Stimulated activated CD4-positive, alpha-beta T cell treated with anti-CD3 and anti-CD28 coated beads, Interleukin-15, amount 100 ng/mL, for 48 hours (primary cell): ENCODE measurements around the gene DISP2.

Experiments
- DNase-seq, 2 donors: peaks; one replicate each; pipeline ENCODE4 v3.0.0-alpha.2; 2020; ENCODE audit warnings: low read depth in 2 of 2

Gene DISP2

GRCh38 chr15:40363611-40364010 lies 5.6 kb downstream of the DISP2 start:
- no peak for DNase-seq

- DNase-seq = no peak
Measured at GRCh38 chr15:40364251-40364650, 6.2 kb downstream of the DISP2 start.

- DNase-seq = no peak
Measured at GRCh38 chr15:40365016-40365415, 7.0 kb downstream of the DISP2 start.

DNA sequence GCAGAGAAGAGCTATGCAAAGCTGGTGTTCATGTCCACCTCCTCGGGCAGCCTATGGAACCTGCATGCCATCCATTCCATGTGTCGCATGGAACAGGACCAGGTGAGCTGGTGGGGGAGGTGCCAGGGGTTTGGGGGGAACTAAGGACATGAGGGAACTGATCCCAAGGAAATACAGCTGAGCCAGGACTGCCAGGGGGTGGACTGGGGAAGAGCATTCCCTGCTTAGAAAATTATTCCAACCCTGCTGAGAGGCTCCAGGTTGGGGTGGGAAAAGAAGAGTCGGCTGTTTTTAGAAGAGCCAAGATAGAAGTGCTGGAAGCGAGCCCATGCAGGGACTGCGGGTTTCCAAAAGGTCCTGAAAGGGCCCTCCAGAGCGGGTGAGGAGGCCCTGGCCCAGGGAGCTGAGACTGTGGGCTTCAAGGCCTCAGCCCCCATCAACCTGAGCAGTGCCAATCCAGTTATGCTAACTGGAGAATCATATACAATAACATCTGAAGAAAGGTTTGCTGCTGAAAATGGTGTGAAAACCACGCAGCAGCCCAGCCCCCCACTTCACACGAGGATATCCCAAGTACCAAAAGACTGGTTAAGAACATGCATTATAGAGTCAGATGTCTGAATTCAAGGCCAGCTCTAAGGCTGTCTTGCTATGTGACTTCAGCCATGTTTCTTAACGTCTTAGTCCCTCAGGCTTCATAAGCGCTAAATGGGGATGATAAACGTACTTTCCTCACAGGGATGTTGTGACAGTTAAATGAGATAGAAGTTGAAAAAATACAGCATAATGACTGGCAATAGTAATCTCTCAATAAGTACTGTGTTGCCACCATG lies 7.8 kb downstream of the DISP2 start:
- no peak for DNase-seq

GRCh38 chr15:40366457-40367370 lies 8.7 kb downstream of the DISP2 start:
- DNase-seq = no peak

DNA sequence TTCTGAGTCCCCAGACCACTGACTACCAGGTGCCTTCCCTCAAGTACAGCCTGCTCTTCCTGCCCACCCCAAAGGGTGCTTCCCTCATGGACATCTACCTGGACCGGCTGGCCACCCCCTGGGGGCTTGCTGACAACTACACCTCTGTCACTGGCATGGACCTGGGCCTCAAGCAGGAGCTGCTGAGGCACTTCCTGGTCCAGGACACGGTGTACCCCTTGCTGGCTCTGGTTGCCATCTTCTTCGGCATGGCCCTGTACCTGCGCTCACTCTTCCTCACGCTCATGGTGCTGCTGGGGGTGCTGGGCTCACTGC lies 9.3 kb downstream of the DISP2 start:
- no peak for DNase-seq

DNA sequence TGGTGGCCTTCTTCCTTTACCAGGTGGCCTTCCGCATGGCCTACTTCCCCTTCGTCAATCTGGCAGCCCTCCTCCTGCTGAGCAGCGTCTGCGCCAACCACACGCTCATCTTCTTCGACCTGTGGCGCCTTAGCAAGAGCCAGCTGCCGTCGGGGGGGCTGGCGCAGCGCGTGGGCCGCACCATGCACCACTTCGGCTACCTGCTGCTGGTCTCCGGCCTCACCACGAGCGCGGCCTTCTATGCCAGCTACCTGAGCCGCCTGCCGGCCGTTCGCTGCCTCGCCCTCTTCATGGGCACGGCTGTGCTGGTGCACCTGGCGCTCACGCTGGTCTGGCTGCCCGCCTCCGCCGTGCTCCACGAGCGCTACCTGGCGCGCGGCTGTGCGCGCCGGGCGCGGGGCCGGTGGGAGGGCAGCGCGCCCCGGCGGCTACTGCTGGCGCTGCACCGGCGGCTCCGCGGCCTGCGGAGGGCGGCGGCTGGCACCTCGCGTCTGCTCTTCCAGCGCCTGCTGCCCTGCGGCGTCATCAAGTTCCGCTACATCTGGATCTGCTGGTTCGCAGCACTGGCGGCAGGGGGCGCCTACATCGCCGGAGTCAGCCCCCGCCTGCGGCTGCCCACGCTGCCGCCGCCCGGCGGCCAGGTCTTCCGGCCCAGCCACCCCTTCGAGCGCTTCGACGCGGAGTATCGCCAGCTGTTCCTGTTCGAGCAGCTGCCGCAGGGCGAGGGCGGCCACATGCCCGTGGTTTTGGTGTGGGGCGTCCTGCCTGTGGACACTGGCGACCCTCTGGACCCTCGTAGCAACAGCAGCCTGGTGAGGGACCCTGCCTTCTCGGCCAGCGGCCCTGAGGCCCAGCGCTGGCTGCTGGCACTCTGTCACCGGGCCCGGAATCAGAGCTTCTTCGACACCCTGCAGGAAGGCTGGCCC lies 9.9 kb downstream of the DISP2 start:
- DNase-seq = peak; percentile 76 to 83

DNA sequence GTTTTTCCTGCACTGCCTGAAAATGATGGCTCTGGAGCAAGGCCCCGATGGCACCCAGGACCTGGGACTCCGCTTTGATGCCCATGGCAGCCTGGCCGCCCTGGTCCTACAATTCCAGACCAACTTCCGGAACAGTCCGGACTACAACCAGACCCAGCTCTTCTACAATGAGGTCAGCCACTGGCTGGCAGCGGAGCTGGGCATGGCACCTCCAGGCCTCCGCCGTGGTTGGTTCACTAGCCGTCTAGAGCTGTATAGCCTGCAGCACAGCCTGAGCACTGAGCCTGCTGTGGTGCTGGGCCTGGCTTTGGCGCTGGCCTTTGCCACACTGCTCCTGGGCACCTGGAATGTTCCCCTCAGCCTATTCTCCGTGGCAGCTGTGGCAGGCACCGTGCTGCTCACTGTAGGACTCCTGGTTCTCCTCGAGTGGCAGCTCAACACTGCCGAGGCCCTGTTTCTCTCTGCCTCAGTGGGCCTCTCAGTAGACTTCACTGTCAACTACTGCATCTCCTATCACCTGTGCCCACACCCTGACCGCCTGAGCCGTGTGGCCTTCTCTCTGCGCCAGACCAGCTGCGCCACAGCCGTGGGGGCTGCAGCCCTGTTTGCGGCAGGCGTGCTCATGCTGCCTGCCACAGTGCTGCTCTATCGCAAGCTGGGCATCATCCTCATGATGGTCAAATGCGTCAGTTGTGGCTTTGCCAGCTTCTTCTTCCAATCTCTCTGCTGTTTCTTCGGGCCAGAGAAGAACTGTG lies 10.9 kb downstream of the DISP2 start:
- no peak for DNase-seq

- DNase-seq = no peak
Measured at GRCh38 chr15:40369474-40369869, 11.5 kb downstream of the DISP2 start.

DNA sequence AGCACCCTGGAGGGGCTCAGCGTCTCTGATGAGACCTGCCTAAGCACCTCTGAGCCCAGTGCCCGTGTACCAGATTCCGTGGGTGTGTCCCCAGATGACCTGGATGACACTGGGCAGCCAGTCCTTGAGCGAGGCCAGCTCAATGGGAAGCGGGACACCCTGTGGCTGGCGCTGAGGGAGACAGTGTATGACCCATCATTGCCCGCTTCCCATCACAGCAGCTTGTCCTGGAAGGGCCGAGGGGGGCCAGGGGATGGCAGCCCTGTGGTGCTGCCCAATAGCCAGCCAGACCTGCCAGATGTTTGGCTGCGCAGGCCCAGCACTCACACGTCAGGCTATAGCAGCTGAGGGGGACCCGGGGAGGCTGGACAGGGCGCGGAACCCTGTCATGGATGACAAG lies 12.0 kb downstream of the DISP2 start:
- no peak for DNase-seq

- DNase-seq = no peak
Measured at GRCh38 chr15:40372981-40373380, 15.0 kb downstream of the DISP2 start.

DNA sequence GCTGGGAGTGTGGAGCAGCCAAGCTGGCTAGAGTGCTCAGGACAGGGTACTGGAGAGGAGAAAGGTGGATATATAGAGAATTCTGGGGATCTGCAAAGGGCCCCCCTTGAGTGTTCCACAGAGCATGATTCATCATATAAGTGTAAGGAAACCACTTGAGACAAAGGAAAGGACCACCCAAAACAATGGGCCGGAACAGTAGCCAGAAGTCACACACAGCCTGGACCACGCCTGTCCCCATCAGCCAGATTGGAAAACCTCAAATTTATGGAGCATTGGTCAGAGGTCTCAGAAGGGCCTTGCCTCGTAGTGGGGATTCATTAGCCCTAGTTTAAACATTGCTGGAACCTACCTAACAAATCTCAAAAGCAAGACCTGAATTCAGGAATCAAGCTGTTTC lies 19.6 kb downstream of the DISP2 start:
- DNase-seq = no peak

DNA sequence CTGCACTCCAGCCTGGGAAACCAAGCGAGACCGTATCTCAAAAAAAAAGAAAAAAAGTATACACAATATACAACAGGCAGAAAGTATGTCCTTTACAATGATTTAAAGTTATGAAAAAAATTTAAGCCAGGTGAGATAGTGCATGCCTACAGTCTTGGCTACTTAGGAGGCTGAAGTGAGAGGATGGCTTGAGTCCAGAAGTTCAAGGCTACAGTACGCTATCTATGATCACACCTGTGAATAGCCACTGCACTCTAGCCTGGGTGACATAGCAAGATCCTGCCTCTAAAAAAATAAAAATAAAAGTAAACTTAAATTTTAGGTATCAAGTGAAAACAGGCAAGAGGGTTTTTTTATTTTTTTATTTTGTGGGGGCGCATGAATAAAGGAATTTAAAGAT lies 21.4 kb downstream of the DISP2 start:
- DNase-seq = no peak

GRCh38 chr15:40379853-40380252 lies 21.8 kb downstream of the DISP2 start:
- DNase-seq = no peak

GRCh38 chr15:40380636-40381035 lies 22.6 kb downstream of the DISP2 start:
- no peak for DNase-seq

DNA sequence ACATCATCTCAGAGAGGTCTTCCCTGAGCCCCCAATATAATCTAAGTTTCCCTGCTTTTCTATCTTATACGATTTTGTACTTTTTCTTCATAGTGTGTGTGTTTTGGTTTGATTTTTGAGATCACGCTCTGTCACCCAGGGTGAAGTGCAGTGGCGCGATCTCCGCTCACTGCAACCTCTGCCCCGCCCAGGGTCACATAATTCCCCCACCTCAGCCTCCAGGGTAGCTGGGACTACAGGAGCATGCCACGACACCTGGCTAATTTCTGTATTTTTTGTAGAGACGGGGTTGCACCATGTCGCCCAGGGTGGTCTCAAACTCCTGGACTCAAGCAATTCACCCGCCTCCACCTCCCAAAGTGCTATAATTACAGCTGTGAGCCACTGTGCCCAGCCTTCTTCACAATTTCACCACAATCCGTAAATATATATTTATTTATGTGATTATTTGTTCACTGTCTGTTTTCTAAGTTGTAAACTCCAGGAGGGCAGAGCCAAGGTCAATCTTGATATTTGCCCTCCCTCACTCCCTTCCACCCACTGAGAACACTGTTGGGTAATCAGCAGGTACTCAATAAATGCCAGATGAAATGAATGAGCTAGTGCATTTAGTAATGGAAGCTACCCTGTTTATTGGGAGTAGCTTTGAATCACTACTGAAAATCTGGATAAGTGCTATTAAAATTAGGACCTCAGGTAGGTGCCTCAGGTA lies 24.0 kb downstream of the DISP2 start:
- no peak for DNase-seq

- peak; percentile 90 to 95 for DNase-seq
Measured at GRCh38 chr15:40382580-40383456, 24.8 kb downstream of the DISP2 start, which contains the start of gene KNSTRN. Gene KNSTRN, plus strand, starts transcription at chr15:40382721. Its CDS starts 115 bp downstream, at chr15:40382836.

GRCh38 chr15:40386480-40386879 lies 28.5 kb downstream of the DISP2 start:
- DNase-seq = no peak
